HEK293T (cell line): Measurements from ENCODE around the gene EGFR.

Experiments used
- ARNT ChIP-seq: fragments of 450-650 bp; IDR thresholded peaks from 2 replicates; pipeline ENCODE4 v1.6.1; 2017; ENCODE audit warnings: mild to moderate bottlenecking
- BHLHE40 ChIP-seq: fragments of 450-650 bp; IDR thresholded peaks from 2 replicates; pipeline ENCODE4 v1.6.1; 2016; ENCODE audit warnings: mild to moderate bottlenecking, moderate library complexity, borderline replicate concordance
- CTBP1 ChIP-seq: fragments of 450-650 bp; IDR thresholded peaks from 2 replicates; pipeline ENCODE4 v1.6.1; 2016; ENCODE audit warnings: borderline replicate concordance
- FOXK2 ChIP-seq: fragments of 450-650 bp; IDR thresholded peaks from 2 replicates; pipeline ENCODE4 v1.6.1; 2016; ENCODE audit warnings: mild to moderate bottlenecking
- L3MBTL2 ChIP-seq: fragments of 450-650 bp; conservative IDR thresholded peaks from 2 replicates; pipeline ENCODE4 v1.6.1; 2016; ENCODE audit warnings: mild to moderate bottlenecking
- SP1 ChIP-seq: fragments of 450-650 bp; IDR thresholded peaks from 2 replicates; pipeline ENCODE4 v1.6.1; 2017
- SUZ12 ChIP-seq: fragments of 450-650 bp; IDR thresholded peaks from 2 replicates; pipeline ENCODE4 v1.6.1; 2016; ENCODE audit warnings: mild to moderate bottlenecking

- TF ChIP-seq L3MBTL2 (no peak), BHLHE40 (no peak), CTBP1 (no peak), FOXK2 (no peak), ARNT (no peak), SUZ12 (no peak), SP1 (no peak)
Observed at GRCh38 chr7:55105952-55106351, 87.1 kb downstream of the EGFR start.
